Measurements from ENCODE around the gene MAPK10.
A peak's percentile ranks its signal among the peaks of the same experiment; 100 is the strongest.

Gene MAPK10

GRCh38 chr4:86044593-86044985 lies 315.3 kb downstream of the MAPK10 start:
- no peak for TF ChIP-seq FOXM1 (IDR thresholded peaks at IDR 0.05; ENCODE audit: borderline replicate concordance, low read depth)
- no peak for TF ChIP-seq YY1 (IDR thresholded peaks at IDR 0.05; ENCODE audit: low read depth)

GRCh38 chr4:86043755-86044592 lies 315.9 kb downstream of the MAPK10 start:
- TF ChIP-seq MAX (IDR thresholded peaks at IDR 0.05) (no peak), RAD21 (IDR thresholded peaks at IDR 0.05; ENCODE audit: low read depth) (peak; percentile 72), REST (IDR thresholded peaks at IDR 0.05; ENCODE audit: low read depth) (no peak)

GRCh38 chr4:86038037-86038436 lies 321.8 kb downstream of the MAPK10 start:
- no peak for TF ChIP-seq CEBPB (IDR thresholded peaks at IDR 0.05)
- TF ChIP-seq NFIC (IDR thresholded peaks at IDR 0.05): no peak
- no peak for TF ChIP-seq REST (IDR thresholded peaks at IDR 0.05; ENCODE audit: low read depth)

- TF ChIP-seq CREB1 (IDR thresholded peaks at IDR 0.05; ENCODE audit: low read depth): no peak
Observed at GRCh38 chr4:86036736-86037135, 323.1 kb downstream of the MAPK10 start.

GRCh38 chr4:86035688-86036087 lies 324.2 kb downstream of the MAPK10 start:
- TF ChIP-seq YY1 (IDR thresholded peaks at IDR 0.05; ENCODE audit: low read depth): no peak
- TF ChIP-seq TEAD4 (IDR thresholded peaks at IDR 0.05): no peak
- no peak for TF ChIP-seq CEBPB (IDR thresholded peaks at IDR 0.05)
- TF ChIP-seq USF1 (IDR thresholded peaks at IDR 0.05): no peak
- TF ChIP-seq NFIC (IDR thresholded peaks at IDR 0.05): no peak
- TF ChIP-seq EP300 (IDR thresholded peaks at IDR 0.05; ENCODE audit: borderline replicate concordance): no peak

GRCh38 chr4:86034616-86035015 lies 325.2 kb downstream of the MAPK10 start:
- TF ChIP-seq EP300 (IDR thresholded peaks at IDR 0.05; ENCODE audit: borderline replicate concordance) (no peak), EGR1 (IDR thresholded peaks at IDR 0.05) (no peak), CREB1 (IDR thresholded peaks at IDR 0.05; ENCODE audit: low read depth) (no peak), TCF12 (IDR thresholded peaks at IDR 0.05; ENCODE audit: low read depth) (no peak), YY1 (IDR thresholded peaks at IDR 0.05; ENCODE audit: low read depth) (no peak), REST (IDR thresholded peaks at IDR 0.05; ENCODE audit: low read depth) (no peak), TAF1 (IDR thresholded peaks at IDR 0.05; ENCODE audit: low read depth) (no peak), RAD21 (IDR thresholded peaks at IDR 0.05; ENCODE audit: low read depth) (no peak), TEAD4 (IDR thresholded peaks at IDR 0.05) (no peak), ZBTB7A (IDR thresholded peaks at IDR 0.05; ENCODE audit: low read depth) (no peak), FOXM1 (IDR thresholded peaks at IDR 0.05; ENCODE audit: borderline replicate concordance, low read depth) (no peak), CEBPB (IDR thresholded peaks at IDR 0.05) (no peak), NFIC (IDR thresholded peaks at IDR 0.05) (no peak), USF1 (IDR thresholded peaks at IDR 0.05) (no peak), MAX (IDR thresholded peaks at IDR 0.05) (no peak)

Measured in Ishikawa (cell line).